HG03571 (cell line): ENCODE measurements around the gene MICAL2.

Source experiments
- ATAC-seq: cut with Tn5 transposase; IDR thresholded peaks from one replicate; pipeline ENCODE4 v1.9.1; 2021; ENCODE audit not compliant: unreplicated experiment

Gene MICAL2

DNA sequence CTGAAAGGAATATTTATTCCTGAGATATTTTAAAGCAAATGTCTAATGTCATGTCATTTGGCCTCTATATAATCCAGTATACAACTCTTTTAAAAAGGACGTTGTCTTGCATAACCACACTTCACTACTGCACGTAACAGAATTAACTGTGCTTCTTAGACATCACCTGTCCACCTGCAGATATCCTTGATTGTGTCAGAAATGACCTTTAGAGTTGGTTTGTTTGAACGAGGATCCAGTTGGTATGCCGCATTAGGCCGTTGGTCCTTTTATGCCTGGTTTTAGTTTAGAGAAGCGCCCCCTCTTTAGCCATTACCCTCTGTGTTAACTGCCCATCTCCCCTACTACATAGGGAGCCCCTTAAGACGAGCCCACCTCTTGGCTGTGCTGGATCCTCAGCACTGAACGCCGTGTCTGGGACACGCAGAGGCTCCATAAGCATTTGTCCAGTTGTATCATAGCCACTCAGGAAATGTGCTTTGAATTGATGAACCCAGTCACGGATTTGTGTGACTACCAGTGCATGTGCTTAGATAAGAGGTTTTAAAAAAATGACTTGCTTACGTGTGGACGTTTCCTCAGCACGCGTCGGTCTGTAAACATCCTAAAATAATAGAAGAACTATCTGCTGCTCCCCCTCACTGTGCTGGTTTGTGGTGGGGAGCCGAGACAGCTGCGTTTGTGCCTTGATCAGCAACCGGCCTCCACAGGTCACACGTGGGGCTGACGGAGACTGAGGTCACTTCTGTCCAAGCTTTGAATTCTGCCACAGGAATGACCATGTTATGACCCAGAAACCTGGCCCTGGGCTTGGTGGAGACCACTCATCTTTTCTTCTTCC lies 4.0 kb downstream of the MICAL2 start:
- ATAC-seq, result no peak

GRCh38 chr11:12116425-12117032 lies 6.1 kb downstream of the MICAL2 start:
- ATAC-seq, result no peak

- ATAC-seq, result no peak
Measured at GRCh38 chr11:12117200-12117599, 6.8 kb downstream of the MICAL2 start.

DNA sequence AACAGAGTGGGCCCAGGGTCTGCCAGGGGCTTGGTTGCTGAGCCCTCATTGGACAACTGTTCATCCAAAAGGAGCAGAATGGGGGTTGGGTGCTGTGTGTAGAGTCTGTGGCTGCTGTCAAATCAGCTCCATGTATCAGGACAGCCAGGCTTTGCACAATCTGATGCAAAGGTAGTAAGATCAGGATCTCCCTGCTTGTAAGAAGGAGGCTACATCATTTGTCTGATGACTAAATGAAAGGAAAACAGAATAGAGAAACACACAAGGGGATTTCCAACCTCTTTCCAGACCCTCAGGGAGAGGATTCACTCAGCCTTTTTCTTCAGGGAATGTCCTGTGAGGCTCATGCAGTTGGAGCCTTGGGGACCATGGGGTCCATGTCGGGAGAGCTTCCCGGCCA lies 7.2 kb downstream of the MICAL2 start:
- ATAC-seq, result no peak

DNA sequence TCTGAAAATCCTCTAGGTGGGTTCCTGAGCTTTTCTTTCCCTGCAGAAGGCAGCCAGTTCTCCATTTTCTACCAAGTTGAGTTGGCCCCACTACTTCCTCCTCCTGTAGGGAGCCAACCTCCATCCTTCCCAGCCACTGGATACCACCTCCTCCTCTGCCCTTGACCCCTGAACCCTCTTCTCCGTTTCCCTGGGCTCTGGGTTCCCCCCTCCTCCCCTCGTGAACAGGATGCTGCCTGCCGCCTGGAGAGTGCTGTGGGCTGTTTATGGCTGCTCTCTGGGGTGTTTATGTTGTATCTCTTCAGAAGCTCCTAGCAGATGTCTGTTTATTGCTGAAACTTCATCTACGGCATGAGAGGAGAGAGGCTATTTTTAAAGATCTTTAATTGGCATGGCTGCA lies 8.6 kb downstream of the MICAL2 start:
- no peak for ATAC-seq

- ATAC-seq, result no peak
Measured at GRCh38 chr11:12119502-12119901, 9.1 kb downstream of the MICAL2 start.

DNA sequence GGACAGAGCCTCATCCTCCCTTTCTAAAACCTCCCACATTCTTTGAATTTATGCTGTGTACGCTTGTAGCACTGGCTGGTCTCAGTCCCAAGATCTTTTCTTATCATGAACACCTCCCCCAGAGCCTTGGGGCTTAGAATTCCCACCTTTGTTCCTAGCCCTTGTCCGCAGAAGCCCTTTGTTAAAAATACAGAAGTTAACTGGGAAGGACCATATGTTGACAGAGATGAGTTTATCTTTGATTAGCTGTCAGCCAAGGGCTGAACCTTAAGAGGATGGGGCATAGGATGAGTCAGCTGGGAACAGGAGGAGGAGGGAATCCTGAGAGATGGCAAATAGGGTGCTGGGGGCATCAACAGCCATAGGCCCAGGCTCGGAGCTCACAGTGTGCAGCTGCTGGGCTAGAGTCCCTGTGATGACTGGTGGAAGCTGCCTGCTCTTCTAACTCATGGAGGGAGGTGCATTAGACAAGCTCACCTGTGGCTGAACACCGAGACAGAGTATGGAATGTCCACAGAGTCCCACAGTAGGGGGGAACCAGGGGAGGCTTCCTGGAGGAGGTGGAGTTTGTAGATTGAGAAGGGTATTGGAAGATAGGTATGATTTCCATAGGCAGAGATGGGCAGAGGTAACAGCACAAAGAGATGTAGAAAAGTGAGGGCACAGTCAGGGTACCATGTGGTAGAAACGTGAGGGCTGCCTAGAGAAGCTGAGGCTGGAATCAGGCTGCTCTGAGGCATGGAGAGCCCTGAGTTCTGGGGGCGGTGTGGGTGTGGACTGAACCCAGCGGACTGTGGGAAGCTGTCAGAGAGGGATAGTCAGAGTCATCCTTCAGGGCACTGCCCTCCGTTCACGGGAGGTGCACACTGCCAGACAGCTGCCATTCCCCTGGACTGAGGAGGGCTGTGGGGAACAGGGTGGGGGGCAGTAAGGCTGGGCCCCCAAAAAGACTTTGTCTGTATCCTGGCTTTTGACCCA lies 9.9 kb downstream of the MICAL2 start:
- no peak for ATAC-seq

GRCh38 chr11:12121011-12121410 lies 10.6 kb downstream of the MICAL2 start:
- no peak for ATAC-seq

DNA sequence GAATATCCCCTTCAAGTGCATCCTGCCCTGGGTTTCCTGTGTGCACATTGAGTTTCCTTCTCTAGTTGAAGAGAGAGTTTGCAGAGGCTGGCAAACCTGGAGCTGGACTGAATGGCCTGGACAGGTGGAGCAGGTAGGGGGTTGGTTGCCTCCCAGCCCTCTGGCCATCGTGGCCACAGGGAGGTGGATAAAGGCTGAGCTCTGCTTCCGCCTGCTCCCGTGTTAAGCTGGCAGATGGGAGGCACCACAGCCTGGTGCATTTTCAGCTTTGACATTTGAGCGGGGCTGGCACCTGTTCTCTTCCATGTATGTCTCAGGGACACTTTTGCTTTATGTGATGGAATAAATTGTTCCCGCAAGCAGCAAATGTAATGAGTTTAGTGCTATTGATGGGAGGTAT lies 11.1 kb downstream of the MICAL2 start:
- ATAC-seq, result no peak

- no peak for ATAC-seq
Measured at GRCh38 chr11:12122083-12122482, 11.7 kb downstream of the MICAL2 start.

- ATAC-seq, result no peak
Measured at GRCh38 chr11:12123273-12123672, 12.9 kb downstream of the MICAL2 start.

GRCh38 chr11:12123799-12124198 lies 13.4 kb downstream of the MICAL2 start:
- ATAC-seq, result no peak

GRCh38 chr11:12124306-12124705 lies 13.9 kb downstream of the MICAL2 start:
- ATAC-seq, result no peak

DNA sequence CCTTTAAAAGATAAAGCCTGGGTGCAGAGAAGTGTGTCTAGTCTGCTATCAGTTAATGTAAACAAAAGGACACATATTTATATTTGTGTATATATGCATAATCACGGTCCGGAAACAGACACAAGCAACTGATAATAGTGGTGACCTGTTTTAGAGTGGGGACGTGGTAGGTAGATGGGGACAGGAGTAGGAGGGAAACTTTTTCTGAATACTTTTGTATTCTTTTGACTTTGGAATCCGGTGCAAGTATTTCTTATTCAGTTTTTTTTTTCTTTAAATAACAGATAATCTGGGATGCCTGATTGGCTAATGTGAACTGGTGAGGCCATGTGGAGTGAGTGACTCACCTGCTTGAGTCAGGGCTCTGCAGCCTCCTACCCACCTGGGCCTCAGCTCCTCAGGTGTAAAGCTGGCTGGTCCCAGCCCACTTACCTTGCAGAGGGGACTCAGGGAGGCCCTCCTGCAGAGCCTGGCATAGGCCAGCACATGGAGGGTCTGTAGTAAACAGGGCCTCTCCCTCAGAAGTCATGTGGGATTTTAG lies 15.3 kb downstream of the MICAL2 start:
- no peak for ATAC-seq

DNA sequence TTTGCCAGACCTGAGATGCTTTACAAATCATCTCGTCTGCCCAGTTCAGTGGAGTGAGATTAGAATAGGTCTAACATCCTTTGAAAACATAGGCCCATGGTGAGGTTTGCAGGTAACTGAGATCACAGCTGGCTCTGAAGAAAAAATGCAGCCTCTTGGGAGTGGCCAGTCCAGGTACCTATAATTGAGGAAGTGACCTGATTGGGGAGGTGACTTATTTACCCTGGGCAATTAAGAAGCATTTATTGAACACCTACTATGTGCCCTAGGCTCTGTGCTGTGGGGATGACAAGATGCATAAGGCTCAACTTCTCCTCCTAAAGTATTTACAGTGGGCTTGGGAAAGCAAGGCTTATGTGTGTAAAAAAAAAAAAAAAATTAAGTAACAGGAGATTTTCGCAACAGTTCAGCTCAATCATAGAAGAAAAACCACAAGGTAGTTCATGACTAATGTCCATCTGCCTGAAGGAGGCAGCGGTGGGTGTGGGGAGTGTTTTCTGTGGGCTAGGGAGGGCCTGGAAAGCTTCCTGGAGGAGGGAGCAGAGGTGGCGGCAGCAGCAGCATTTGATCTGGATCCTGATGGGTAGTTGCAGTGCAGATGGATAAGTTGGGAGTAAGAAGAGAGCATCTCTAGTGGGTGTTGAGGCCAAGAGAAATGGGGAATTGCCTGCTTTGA lies 16.1 kb downstream of the MICAL2 start:
- no peak for ATAC-seq

GRCh38 chr11:12127206-12127898 lies 17.0 kb downstream of the MICAL2 start:
- no peak for ATAC-seq

GRCh38 chr11:12128301-12128751 lies 17.9 kb downstream of the MICAL2 start:
- ATAC-seq, result no peak

GRCh38 chr11:12129227-12129626 lies 18.8 kb downstream of the MICAL2 start:
- ATAC-seq, result no peak

DNA sequence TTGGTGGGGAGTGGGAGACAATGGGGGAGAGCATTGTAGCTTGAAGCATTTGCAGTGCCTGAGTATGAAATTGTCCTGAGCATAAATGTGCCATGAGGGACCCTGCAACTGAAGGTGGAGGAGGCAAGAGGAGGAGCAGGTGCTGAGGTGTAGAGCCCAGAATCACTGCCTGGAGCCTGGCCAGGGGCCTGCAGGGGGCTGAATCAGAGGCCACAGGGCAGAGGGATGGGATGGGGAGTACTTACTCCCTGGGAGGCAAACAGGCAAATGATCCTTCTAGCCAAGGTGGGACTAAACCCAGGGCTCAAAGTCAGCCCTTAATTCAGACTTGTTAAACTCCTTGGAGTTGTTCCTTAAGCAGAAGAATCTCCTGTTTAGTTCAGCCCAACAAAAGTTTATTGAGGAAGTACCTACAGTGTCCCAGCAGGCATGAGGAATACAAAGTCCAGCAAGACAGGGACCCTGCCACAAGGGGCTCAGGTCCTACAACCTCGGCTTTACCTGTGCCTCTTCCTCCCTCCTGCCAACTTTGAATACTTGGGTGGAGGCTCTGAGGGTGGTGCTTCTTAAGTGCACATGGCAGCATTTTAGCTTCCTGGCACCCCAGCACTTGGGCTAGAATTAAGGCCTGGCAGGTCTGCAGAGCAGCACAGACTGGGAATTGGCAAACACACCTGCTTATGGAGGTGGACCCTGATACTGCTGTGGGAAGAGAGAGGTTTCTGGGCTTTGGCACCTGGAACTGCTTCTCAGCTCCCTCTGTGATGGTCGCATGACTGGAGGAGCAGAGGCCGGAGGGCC lies 20.0 kb downstream of the MICAL2 start:
- ATAC-seq, result no peak
